GM19025 (cell line): Measurements from ENCODE around the gene LDLRAD4.

ENCODE experiments used
- ATAC-seq: cut with Tn5 transposase; IDR thresholded peaks from one replicate; pipeline ENCODE4 v1.9.1; 2021; ENCODE audit warnings: mild to moderate bottlenecking, low read depth, moderate library complexity; ENCODE audit not compliant: unreplicated experiment

The LDLRAD4 gene

GRCh38 chr18:13615432-13615861, 396.9 kb downstream of the LDLRAD4 start:
- no peak for ATAC-seq

GRCh38 chr18:13616041-13616440, 397.5 kb downstream of the LDLRAD4 start:
- no peak for ATAC-seq

DNA sequence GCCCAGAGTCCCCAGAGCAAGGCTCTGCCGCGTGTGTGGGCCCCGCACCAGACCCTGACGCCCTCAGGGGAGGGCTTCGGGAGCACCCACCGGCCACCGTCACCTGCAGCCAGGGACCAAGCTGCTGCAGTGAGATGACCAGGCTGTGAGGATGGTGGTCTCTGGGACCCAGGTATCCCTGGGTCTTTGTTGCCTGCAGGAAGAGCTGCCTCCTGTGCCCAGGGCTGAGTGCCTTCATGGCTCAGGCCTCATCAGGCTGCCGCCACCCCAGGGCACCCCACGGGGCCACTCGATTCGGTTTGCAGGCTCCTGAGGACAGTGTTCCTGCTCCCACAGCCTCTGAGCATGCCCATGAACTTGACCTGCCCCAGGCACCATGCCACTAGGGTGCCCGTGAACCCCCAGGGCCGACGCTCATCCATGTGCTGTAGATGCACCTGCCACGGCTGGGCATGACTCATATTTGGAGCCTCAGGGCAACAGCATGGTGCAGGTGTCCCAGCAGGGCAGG, 398.0 kb downstream of the LDLRAD4 start:
- no peak for ATAC-seq

GRCh38 chr18:13617826-13618515, 399.4 kb downstream of the LDLRAD4 start:
- no peak for ATAC-seq

- ATAC-seq = no peak
Measured at GRCh38 chr18:13618760-13619438, 400.3 kb downstream of the LDLRAD4 start.

DNA sequence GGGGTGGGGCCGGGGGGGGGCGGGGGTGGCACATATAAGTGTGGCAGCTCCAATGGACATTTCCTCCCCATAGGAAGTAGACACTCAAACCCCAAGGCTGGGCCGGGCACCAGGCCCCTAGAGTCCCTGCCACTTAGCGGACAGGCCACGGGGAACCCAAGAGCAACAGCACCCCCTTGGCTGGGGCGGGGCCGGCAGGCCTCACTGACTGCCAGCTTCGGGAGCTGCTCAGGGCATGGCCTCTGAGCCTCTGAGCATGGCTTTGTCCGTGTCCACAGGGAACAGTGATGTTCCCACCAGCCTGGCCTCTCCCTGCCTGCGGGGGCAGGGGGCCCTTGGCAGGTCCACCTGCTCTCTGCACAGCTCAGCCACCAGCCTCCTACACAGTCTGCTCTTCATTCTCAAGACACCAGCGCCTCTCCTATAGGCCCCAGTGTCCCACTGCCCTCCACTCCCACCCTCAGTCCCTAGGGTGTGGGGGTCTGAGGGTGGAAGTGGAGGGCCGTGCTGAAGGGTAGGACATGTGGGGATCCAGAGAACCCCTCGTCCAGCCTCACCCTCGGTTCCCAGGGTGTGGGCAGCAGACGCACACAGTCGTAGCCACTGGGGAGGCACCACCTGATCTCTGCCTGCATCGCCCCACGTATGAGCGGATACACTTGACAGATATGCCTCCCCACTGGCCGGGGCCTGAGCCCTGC, 401.1 kb downstream of the LDLRAD4 start:
- no peak for ATAC-seq

- ATAC-seq = no peak
Measured at GRCh38 chr18:13620206-13620672, 401.7 kb downstream of the LDLRAD4 start.

- ATAC-seq = no peak
Measured at GRCh38 chr18:13620818-13621445, 402.4 kb downstream of the LDLRAD4 start.

DNA sequence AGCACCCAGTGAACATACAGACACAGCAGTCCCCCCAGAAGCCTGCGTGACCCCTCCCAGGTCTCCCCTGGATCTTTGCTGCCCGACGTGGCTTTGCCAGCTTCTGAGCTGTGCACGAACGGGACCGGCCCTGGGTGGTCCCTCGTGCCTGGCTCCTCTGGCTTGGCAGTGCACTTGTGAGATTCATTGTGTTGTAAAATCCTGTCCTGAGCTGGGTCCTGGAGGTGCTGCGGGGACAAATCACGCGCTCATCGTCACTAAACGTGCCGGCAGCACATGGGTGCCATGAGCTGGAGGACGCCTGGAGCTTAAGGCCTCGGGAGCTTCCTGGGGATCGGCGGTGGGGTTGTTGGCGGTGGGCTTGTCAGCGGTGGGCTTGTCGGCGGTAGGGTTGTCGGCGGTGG, 402.9 kb downstream of the LDLRAD4 start:
- ATAC-seq = no peak

DNA sequence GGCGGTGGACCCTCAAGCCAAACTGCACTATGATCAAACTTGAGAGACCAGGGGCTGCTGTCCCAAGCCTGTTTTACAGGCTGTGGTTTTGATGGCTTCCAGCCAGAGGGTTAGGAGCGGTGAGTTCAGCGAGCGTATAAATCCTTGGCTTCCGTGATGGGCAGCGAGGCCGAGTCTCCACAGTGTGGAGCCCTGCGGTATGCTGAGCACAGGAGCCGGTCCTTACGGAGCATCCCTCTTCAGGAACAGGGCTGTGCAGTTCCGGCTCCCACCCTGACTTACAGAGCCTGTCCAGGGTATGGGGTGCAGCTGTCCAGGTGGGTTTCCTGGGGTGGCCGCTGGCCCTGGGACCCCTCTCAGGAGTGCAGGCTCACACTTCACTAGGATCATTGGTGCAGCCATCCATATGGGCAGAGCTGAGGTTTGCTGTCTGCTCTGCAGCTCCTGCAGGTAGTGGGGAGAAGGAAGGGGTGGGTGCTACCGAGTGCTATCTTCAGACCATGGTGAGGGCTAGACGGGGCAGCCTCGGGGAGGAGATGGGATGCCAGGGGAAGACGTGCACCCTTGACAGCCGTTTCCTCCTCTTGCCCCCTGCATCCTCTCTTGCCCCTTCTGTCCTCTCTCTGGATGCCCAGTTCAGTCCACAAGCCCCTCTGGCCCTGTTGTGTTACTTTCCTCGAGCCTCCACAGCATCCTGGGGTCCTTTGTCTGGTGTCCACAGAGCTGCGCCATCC, 403.5 kb downstream of the LDLRAD4 start:
- ATAC-seq = no peak

GRCh38 chr18:13622751-13623150, 404.2 kb downstream of the LDLRAD4 start:
- ATAC-seq = no peak

DNA sequence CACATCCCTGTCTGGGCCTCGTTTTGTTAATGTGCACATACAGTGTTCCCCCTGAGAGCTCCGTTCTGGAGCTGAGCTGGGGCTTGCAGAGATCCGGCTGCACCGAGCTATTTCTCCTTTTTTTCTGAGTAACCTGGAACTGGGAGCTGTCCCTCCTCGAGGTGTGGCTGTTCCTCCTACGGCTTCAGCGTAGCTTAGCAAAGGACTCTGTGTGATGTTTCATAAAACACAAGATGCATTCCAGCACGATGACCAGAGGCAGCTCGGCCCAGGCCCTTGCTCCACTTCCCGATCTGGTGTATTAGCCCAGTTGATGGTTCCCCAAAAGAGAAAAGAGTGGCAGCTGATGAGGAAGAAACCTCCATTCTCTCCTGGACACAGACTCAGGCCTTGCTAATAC, 404.8 kb downstream of the LDLRAD4 start:
- no peak for ATAC-seq

DNA sequence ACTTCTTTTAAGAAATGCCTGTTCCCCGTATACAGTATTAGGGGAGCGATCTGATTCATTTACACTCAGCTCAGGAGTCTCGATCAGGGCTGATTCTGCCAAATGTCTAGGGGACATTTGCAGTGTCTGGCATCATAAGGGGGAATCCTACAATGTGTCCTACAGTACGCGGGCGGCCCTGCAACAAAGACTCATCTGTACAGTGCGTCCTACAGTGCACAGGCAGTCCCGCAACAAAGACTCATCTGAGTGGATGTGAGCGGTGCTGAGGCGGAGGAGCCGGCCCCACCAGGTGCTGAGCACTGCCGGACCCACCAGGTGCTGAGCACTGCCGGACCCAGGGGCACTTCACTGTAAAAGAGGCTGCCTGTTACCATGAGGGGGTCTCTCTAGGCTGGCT, 405.3 kb downstream of the LDLRAD4 start:
- ATAC-seq = no peak

GRCh38 chr18:13624563-13625237, 406.1 kb downstream of the LDLRAD4 start:
- ATAC-seq = no peak

- no peak for ATAC-seq
Measured at GRCh38 chr18:13625355-13625754, 406.8 kb downstream of the LDLRAD4 start.

DNA sequence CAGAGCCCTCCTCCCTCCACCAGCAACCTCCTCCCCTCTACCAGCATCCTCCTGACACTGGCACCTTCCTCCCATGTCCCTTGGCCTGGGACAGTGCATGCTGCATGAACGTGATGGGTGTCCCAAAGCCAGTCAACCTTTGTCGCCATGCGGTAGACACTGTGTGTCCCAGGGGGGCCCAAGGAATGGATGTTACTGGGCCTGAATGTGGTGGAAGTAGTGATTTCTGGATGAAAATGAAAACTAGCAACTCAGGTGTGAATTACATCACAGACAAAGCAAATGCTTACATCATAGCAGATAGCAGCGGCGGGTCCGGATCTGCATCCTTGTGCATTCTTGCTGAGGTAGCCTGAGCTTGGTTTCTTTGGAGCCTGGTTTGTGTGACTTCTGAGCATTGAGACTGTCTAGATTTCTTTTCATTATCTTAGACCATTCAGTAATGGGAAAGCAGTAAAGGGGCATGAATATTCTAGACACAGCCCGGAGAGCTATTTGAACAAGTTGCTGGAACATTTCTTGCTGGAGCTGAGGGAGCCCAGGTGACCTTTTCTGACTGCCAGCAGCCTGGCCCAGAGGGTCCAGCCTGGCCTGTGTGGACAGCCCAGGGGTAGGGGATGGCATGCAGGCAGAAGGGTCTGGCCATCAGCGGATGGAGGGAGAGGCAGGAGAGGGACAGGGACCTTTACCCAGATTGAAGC, 407.4 kb downstream of the LDLRAD4 start:
- no peak for ATAC-seq

GRCh38 chr18:13626544-13626908, 408.0 kb downstream of the LDLRAD4 start:
- ATAC-seq = no peak

DNA sequence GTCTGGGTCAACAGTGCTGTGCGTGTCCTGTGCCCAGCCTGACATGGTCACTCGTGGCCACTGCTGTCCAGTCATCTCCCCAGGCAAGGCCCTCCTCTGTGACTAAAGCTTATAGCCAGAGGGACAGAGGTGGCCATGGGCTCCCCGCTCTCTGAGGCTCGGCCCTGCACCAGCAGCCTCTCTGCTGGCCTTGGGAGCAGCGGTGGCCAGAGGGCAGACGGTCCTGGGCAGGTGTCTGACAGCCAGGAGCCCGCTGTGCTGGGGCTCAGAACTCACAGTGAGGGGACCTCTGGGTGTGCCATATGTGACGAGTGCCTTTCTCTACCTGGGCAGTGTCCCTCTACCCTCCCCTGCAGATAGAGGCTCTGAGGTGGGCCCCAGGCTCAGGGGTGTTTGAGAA, 409.1 kb downstream of the LDLRAD4 start:
- ATAC-seq = no peak

DNA sequence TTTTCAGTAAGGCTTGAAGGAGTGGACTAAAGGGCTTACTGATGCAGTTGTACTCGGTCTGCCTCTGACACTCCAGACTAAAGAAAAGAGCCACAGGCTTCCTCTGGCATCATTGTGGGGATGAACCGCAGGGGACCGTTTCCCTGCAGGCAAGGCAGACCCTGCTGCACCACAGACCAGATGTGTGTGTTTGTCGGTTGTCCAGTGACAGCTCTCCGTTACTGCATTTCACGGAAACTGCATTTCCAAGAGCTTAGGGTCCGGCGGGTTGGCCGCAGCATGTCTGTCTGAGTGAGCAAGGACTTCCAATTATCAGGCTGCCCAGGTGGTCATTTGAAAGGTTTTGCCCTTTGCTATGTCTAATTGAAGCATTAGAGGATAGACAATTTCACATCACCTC, 409.7 kb downstream of the LDLRAD4 start:
- no peak for ATAC-seq
